Measurements from ENCODE around the gene OR8D2. TPM values are rescaled to one million over a fixed set of nuclear protein-coding genes. Genes with fewer than 3 reads are reported as not detected.

Gene OR8D2
- total and polyA plus RNA-seq, 9 donors = not detected

- Histone ChIP-seq H3K27ac (no peak overlapping the region), H3K27me3 (no peaks in the 10 kb centered on the region), H3K9me3 (no peaks in the 10 kb centered on the region), H3K4me1 (ENCODE audit: insufficient read depth) (no peaks in the 10 kb centered on the region), H3K4me3 (no peak overlapping the region), H3K36me3 (no peaks in the 10 kb centered on the region)
- TF ChIP-seq EP300 (IDR thresholded peaks at IDR 0.05) (no peak), POLR2A (IDR thresholded peaks at IDR 0.05) (no peak), CTCF (IDR thresholded peaks at IDR 0.05) (no peak)
- no peak for DNase-seq
- intact Hi-C loops (cut with DNase I) = no loop called here
- WGBS, 3 donors = 63 to 70% (median 63%) methylated on average over 3 of the region's 3 CpGs
Observed at GRCh38 chr11:124285610-124286344, 34.2 kb downstream of the OR8D2 start.

DNA sequence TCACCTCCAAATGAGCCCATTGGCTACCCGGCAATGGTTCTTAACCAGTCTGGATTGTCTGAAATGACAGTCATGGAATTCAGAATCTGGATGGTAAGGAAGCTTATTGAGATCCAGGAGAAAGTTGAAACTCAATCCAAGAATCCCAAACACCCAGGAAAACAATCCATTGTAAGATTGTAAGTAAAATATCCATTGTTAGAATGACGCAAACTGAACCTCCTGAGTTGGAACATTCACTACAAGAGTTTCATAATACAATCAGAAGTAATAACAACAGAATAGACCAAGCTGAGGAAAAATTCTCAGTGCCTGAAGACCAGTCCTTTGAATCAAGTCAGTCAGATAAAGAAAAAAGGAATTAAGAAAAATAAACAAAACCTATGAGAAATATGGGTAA is 41.7 kb downstream of the OR8D2 start:
- H3K27ac ChIP-seq = no peak overlapping the region
- TF ChIP-seq EP300 (IDR thresholded peaks at IDR 0.05) (no peak), POLR2A (IDR thresholded peaks at IDR 0.05) (no peak), CTCF (IDR thresholded peaks at IDR 0.05) (no peak)

DNA sequence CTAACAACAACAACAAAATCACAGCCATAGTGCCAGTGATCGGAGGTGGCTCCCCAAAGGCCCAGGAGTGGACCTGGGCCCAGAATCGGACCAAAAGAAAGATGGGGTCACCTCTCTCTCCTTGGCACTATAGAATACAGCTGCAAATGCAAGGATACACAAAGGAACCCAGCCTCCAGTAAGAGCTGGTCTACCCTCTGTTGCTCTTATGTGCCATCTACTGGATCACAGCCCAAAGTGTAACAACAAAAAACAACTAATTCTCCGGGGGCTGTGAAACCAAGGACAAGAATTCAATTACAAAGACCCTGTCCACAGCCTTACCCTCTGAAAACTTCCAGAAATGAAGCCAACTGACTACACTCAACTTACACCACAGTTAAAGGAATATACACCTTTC is 42.2 kb downstream of the OR8D2 start:
- Histone ChIP-seq H3K9me3 (no peaks in the 10 kb centered on the region), H3K27me3 (no peaks in the 10 kb centered on the region), H3K27ac (no peak overlapping the region), H3K4me1 (ENCODE audit: insufficient read depth) (no peaks in the 10 kb centered on the region), H3K4me3 (no peak overlapping the region), H3K36me3 (no peaks in the 10 kb centered on the region)
- no peak for DNase-seq
- TF ChIP-seq EP300 (IDR thresholded peaks at IDR 0.05) (no peak), CTCF (IDR thresholded peaks at IDR 0.05) (no peak), POLR2A (IDR thresholded peaks at IDR 0.05) (no peak)
- 57 to 72% (median 64%) methylated on average over 3 of the region's 3 CpGs for WGBS, 3 donors
- intact Hi-C loops (cut with DNase I) = no loop called here

More for the DNA sequence above, 41.7 kb downstream of the OR8D2 start:
- Histone ChIP-seq H3K36me3 (no peaks in the 10 kb centered on the region), H3K27me3 (no peaks in the 10 kb centered on the region), H3K4me1 (ENCODE audit: insufficient read depth) (no peaks in the 10 kb centered on the region), H3K9me3 (no peaks in the 10 kb centered on the region), H3K4me3 (no peak overlapping the region)
- WGBS, 3 donors = 46 to 69% (median 48%) methylated on average over 2 of the region's 2 CpGs
- no peak for DNase-seq
- intact Hi-C loops (cut with DNase I) = no loop called here

DNA sequence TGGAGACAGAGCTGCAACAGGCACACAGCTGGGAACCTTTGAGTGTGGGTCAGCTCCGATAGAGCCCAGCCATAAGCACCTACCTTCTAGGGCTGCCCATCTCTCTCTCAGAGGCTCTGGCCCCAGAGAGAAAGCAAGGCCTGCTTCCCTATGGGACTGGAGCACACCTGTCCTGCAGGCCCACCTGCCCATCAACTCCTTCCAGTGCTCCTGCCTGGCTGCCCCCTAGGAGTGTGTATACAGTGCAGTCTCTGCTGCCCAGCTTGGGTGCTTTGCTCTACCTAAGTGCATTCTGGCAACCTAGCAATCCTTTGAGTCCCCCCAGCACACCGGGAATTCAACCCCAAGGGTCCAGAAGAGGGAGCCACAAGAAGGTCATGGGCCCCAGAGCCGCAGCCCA is 42.8 kb downstream of the OR8D2 start:
- Histone ChIP-seq H3K4me3 (no peak overlapping the region), H3K36me3 (no peaks in the 10 kb centered on the region), H3K27ac (no peak overlapping the region), H3K9me3 (no peaks in the 10 kb centered on the region), H3K27me3 (no peaks in the 10 kb centered on the region), H3K4me1 (ENCODE audit: insufficient read depth) (no peaks in the 10 kb centered on the region)
- intact Hi-C loops (cut with DNase I) = no loop called here
- 84 to 94% (median 94%) methylated on average over 3 of the region's 3 CpGs for WGBS, 3 donors
- DNase-seq = no peak
- TF ChIP-seq CTCF (IDR thresholded peaks at IDR 0.05) (no peak), POLR2A (IDR thresholded peaks at IDR 0.05) (no peak), EP300 (IDR thresholded peaks at IDR 0.05) (no peak)
